Activated gamma-delta T cell (primary cell): Measurements from ENCODE around the gene MACROD2.

Experiments
- DNase-seq: peaks from one replicate; lab custom pipeline; 2025; lab: John Stamatoyannopoulos, UW

The MACROD2 gene

DNA sequence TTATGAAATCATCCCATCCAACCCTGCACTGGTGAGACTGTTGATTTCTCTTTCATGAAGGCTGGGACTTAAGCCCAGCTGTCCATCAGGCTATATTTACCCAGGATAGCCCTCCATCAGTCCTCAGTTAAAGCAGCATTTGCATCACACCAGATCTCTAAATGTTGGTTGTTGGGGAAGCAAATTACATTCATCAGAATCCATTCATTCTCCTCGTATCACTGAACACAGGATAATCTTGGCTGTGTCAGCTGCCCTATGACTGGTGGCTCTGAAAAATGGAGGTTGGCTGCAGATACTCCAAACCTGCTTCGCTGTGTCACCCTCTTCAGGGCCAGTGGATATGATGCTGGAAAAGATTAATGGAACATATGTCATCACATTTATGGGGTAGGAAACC is 1859.6 kb downstream of the MACROD2 start:
- no peak for DNase-seq

DNA sequence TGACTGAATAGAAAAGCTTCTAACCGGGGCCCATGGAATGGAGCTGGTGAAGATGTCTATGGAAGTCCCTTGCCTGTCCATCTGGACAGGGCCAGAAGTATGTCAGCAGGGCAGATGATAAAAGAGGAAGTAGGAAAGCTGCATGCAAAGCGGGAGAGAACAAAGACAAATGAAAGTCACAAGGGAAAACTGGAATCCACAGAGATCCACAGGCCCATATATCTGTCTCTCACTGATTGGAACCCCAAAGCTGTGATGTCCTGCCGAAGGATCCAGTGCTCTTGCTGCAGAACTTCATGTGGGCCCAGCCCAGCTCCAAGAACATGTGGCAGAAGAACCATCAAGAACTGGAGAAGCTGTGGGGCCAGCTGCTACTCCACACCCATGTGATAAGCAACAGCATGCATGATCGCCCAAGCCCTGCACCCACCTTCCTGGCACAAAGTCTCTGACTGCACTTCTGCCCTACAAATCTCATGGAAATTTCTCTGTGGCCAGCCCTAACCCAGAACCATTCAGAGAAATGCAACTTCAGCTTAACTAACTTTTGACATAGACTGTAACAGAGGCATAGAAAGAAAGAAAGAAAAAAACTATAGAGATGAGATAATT is 1862.0 kb downstream of the MACROD2 start:
- DNase-seq, result no peak

DNA sequence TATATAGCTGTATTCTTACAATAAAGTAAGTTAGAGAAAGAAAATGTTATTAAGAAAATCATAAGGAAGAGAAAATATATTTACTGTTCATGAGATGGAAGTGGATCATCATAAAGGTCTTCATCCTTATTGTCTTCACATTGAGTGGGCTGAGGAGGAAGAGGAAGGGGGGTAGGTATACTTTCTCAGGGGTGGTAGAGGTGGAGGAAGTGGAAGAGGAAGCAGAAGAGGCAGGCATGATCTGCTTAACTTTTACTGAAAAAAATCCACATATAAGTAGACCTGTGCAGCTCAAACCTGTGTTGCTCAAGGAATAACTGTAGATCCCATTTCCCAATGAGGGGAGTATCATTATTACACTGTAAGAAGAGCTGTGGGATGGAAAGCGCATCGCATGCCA is 1863.7 kb downstream of the MACROD2 start:
- no peak for DNase-seq

DNA sequence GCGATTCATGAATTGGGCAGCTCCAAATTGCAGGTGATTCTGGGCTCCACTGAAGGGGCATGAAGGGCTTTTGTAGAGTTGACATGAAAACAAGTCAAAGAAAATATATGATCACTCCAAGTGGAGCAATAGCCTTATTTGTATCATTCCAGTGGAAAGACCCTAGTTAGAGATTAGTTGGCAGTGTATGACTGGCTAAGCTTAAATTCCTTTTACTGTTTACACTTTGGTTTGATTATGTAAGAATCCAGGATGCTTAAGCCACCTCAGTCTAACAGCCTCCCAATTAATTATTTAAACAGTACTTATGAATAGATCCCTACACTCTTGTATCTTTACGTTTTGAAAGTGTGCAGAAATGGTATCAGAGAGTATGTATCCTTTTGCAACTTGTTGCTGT is 1865.5 kb downstream of the MACROD2 start:
- no peak for DNase-seq

DNA sequence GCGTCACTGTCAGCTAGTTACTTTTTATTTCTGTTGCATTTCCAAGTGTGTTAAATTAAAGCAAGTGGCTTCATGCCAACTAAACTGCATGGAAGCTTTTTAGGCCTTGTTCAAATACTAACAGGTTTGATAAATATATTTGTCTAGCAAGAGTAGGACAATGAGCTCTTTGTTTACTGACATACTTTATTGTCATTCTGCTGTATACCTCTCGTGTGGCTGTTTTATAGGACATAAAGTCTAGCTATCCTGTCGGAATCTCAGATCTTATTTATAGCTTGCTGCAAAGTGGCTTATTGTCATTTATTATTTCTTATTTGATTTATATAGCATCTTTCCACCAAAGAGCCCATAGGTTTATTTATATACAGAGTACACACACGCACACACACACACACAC is 1866.9 kb downstream of the MACROD2 start:
- DNase-seq, result no peak

DNA sequence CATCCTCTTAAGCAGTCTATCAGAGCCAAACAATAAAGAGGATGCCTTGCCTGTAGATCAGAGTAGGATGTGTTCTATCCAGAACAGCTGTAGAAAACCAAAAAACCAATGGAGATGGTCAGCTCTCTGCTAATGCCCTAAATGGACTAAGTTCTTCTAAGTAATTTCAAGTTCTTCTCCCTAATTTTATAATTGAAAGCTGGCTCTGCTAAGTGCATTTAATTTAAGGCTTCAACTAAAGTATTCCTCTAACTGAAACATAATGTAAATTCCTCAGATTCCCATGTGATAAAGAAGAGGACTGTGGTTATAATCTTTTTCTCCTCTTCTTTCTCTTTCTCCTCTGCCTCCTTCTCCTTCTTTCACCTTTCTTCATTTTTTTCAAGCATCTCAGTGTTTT is 1868.4 kb downstream of the MACROD2 start:
- no peak for DNase-seq

DNA sequence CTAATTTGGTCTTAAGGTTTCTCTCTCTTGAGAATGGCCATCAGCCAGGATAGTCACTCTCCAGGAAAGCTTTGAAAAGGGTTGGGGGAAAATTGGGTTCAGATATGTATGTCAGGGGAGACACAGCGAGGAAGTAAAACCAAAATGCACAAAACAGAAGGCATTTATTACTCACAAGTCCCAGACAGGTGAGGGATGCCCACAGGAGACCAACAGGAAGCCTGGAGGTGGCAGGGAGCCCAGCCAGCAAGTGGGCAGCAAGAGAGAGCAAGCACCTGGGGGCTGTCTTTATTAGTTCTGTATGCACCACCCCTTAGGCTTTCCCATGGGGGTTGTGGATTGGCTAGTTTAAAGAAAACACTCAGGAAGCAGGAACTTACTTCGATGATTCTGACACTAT is 1870.2 kb downstream of the MACROD2 start:
- DNase-seq, result no peak

DNA sequence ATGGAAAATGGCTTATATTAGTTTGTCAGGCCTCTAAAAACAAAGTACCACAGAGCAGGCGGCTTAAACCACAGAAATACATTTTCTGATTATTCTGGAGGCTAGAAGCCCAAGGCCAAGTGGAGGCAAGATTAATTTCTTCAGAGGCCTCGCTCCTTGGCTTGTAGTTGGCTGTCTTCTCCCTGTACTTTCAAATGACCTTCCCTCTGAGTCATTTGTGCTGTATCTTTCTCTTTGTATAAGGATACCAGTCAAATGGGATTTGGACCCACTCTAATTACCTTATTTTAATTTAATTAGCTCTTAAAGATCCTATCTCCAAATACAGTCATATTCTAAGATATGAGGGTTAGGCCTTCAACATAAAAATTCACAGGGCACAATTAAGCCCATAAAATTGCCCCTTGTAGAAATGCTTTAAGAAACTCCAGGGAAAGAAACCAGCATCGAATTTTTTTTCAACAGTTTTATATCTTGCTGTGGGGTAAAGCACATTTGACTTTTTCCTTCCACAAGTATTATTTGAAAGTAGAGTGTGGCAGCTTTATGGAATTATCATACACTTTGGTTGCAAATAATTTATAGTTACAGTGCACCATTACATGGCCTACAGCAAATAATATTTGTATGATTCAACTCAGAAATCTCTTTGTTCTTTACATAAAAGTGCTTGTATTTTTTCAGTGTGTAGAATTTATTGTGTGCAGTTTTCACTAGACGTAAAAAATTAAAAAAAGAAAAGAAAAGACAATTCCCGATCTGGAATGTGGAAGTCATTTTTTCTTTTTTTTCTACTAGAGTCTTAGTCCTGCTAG is 1871.8 kb downstream of the MACROD2 start:
- no peak for DNase-seq

DNA sequence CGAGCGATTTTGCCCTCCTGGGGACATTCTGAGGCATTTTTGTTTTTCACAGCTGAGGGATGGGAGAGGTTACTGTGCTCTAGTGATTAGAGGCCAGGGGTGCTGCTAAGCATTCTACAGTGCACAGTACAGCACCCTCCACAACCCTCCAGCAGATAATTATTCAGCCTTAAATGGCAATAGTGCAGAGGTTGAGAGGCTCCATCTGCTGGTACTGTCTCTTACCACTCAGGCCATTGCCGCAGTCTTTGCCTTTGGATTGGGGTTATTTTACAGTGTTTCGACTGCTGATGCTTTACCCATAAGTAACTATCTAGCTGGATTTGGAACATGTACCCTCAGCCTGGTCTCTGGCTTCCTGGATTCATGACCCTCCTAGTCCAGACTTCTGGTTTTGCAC is 1872.6 kb downstream of the MACROD2 start:
- DNase-seq, result no peak

DNA sequence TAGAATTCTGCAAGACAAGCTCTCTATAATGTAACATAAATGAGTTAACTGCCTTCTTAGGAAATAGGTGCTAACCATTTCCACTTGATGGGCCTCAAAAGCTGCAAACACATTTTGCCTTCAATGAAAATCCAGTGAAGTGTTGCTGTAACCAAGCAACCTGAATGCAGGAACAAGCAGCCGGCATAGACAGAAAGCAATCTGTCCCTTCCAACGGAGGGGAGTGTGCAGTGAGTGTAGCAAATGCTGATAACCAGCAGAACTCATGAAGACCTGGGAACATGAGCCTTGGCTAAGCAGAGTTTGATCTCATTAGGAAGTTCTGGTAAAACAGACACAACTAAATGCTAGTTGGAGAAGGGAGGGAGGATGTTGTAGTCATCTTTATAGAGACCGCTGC is 1880.1 kb downstream of the MACROD2 start:
- no peak for DNase-seq

DNA sequence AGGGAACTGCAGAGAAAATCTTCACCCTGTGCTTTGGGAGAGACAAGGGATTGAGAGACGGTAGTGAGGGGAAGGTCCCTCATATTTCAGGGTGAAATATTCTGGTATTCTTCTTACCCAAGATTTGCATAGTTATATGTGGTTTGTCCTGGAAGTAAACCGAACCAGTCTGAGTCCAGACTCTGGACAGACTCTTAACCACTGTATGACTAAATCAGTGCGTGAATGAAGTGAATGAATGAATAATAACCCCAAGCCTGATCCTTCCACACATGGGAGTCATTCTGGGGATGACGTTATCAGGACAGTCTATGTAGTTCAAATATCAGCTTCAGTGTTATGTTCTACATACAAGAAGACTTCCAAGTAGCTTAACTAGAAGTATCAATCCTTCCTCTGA is 1887.2 kb downstream of the MACROD2 start:
- no peak for DNase-seq

DNA sequence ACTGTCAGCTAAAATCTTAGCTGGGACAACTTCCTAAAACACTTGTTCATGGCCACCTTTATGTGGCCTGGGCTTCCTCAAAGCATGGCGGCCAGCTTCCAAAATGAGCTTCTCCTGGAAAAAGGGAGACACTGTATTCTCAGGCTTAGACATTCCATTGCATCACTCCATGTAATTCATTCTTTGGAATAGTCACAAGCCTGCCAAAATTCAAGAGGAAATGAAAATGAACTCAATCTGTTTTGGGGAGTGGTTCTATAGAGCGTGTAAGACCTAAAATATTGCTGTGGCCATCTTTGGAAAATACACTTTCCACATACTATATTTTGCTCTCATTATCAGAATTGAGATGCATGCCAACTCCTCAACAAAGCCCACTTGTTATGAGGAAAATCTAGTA is 1890.9 kb downstream of the MACROD2 start:
- DNase-seq, result no peak

DNA sequence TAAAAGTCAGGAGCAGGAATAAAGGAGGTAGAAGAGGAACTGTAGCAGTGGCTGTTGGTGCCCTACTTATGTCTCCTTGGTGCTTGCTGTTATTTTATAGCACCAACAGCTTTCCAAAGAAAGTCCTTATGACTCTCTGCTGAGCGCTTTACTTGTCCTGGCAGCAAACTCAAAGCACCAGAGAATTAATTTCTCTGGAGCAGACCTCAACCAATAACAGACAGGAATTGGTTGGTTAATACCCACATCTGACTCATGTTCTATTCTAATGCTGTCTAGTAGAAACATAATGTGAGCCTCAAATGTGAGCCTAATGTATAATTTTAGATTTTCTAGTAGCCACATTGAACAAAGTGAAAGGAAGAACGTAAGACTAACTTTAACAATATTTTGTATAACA is 1892.1 kb downstream of the MACROD2 start:
- no peak for DNase-seq

DNA sequence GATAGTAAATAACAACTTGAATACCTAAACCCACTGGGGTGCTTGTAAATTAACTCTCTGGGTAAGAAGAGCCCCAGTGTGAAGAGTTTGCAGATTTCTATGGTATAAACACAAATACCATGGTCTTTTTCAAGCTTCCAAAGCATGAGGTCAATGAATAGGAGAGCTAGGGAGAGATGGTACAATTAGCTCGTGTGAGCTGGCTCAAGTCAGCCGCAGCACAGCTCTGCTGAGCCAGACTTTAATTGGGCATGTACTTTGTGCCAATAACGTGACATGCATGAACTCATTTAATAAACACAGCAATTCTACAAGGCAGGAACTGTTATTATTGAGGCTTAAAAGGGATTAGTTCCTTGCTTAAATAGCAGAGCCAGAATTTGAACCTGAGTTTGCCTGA is 1893.7 kb downstream of the MACROD2 start:
- DNase-seq, result no peak

DNA sequence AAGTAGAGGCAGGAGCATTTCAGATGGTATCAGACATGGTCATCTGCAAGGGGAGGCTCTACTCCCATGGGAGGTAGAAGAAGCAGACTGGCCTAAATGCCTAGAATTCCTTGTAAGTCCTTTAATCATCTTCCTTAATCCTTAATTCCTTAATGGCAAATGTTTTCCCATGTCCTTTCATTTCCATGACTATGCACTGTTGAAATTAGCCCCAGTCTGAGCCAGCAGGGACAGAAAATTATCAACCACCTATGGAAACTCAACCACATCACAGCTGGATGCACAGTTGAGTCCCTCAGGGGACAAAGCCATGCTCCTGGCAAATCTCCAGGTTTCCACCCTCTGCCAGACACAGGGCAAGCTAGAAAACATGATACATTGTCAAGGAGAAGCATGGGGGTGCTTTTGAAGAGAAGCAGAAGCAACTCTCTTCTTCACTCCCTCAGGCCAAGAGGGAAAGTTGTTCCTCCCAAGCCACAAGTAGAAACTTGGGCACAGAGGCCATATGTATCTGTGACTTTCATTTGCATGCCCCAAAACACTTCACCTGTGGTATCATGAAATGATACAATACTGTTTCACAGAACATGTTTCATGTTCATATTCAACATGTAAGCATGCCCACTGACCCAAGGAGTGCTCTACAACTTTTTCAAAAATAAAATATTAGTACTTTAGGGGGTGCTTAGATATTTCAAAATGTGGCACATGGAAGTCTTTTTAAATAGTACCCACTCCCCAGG is 1894.4 kb downstream of the MACROD2 start:
- DNase-seq, result no peak

DNA sequence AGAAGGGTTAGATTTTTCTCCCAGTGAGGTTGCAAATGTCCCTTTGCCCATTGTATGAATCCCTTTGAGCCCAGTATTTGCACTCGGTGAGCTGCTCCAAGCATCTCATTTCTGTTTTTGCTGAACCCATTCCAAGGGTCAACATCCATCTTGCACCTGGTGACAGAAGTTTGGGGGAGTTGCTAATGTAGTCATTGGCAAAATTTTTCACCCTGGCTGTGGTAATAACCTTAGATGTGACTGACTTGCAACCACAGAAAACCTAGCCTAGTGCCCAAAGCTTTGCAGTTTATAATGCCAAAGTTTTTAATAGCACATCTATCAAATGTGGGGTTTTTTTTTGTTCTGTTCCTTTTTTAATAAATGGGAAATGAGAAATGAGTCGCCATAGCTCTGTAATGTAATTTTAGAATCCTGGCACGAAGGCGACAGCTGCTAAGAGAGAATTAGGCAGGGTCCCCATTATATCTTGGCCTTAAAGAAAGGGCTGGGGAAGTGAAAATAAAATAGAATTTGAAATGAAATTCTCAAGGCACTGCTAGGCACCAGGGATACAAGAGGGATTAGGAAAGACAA is 1895.2 kb downstream of the MACROD2 start:
- no peak for DNase-seq

DNA sequence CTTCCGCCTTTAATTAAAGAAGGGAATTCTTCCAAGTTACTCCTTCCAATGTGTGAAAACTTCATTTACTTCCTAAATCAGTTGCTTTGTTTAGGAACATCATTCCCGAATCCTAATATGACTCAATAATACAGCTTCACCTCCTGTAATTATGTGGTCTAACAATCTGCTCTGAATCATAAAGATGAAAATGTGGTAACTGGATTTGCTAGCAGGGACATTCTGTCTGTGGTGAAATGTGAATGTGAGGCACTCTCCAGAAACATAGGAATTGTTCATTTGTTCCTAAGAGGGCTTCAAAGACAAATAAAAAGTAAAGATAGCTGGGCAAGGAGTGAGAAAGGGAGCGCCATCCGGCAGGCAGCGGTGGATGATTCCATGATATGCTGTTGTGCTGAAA is 1899.8 kb downstream of the MACROD2 start:
- no peak for DNase-seq

DNA sequence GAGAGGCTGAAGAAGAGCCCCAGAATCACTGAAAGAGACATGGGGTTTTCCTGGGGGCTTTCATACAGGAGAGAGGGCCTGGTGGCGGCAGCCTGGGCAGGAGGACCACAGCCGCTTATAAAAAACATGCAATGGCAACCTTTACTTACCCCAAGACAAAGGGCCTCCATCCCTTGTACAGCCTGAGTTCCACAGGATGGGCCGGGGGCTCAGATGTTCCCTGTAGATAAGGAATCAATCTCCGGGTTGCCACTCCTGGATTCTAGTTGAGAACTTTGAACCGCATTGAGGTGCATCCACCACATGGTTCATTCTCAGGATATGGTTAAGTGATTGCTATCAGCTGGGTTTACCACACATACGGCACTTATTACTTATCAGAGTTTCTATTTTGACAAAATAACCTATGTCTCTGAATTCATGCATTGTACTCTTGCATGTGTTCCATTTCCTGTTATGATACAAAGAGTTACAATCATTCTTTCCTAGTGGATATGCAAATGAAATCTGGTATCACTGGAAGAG is 1900.3 kb downstream of the MACROD2 start:
- DNase-seq, result no peak

DNA sequence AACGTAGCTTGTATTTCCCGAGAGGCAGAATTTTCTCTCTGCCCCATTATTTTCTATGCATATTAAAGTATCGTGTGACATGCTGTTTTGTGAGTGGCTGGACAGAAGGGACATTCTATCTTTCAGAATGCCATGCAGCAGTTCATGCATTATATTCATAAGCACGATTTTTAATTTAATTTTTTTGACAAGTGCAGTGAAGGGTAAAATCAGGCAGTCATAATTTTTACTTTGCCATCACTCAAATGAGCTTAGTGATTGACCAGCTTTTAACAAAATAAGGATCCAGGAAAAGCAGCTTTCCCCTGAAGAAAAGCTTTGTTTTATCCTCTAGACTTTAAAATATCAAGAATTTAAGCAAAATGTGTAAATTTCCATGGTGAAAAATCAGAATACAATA is 1904.7 kb downstream of the MACROD2 start:
- DNase-seq, result no peak

DNA sequence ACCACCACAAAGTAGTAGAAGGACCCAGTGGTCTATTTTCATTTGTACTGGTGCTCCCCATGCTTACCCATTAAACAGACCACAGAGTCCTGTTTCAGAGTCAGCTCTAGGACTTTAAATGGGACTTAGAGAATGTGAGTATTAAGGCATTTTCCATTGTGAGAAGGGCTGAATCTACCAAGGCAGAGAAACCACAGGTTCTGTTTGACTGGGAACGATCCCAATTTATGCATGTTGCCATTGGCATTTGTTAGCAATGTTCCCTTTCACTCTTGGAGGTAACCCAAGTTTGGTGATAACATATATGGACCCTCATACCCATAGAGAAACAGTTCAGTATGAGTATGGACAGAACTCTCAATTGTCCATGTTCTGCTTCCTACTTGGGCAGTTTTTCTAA is 1905.1 kb downstream of the MACROD2 start:
- no peak for DNase-seq

DNA sequence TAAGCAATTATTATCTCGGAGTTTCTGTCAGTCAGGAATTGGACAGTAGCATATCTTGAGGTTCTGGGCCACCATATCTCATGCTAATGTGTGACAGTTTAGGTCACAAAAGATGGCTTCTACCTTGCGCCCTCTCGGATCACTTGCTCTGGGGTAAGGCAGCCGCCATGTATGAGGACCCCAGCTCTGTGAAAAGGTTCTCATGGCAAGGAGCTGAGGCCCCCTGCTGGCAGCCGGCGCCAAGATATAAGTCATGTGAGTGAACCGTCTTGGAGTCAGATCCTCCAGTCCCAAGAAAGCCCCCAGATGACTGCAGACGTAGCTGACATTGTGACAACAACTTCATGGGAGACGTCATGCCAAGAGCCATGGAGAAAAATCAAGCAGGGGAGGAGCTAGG is 1907.2 kb downstream of the MACROD2 start:
- no peak for DNase-seq

DNA sequence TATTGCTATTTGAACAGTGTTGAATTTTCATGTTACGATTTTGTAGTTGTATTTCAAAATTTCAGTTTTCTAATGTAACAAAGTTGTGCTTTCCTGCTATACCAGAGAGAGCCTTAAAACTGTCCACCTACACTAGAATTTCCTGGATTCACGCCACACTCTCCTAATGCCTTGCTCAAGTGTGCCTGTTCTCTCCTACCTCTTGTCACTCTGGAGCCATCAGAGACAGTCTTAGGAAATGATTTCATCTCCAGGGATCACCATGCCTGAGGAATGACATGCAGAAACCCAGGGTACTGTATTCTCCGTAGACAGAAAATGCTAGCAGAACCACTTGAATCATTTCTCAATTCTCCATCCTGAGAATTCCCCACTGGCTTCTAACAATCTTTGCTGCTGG is 1910.3 kb downstream of the MACROD2 start:
- no peak for DNase-seq

DNA sequence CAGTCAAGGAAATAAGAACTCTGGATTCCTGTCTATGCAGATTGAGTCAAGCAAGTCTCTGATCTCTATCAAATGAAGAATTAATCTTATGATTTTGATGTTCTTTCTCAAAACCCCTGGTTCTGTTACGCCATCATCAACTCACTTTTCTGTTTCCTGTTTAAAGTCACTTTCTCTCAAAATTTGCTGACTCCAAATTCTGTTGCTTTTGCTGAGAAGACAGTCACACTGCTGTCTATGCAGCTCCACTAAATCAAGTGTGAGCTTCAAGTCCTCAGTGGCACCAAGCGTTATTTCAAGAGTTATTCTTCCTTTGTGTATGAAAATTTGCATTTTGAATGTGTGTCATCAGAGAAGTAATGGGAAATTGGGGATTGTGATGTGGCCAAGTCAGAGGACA is 1914.7 kb downstream of the MACROD2 start:
- no peak for DNase-seq
